Lower leg skin (tissue), 4 donors: ENCODE data around the gene AP1B1. TPM values are rescaled to one million over a fixed set of nuclear protein-coding genes. Genes with fewer than 3 reads are reported as not detected.
A peak's percentile ranks its signal among the peaks of the same experiment; 100 is the strongest.

Source experiments
- DNase-seq, 2 donors: peaks; one replicate each; pipeline ENCODE4 v3.0.0-alpha.2; 2019; ENCODE audit warnings: low spot score in 2 of 2
- H3K4me3 ChIP-seq: fragments of 200-600 bp; sonication (generic); 2 replicates; pipeline ENCODE4 v1.5.1; 2017; ENCODE audit warnings: mild to moderate bottlenecking, low read depth; ENCODE audit not compliant: poor library complexity, severe bottlenecking
- POLR2A ChIP-seq, 2 donors: fragments of 450-650 bp; IDR thresholded peaks; one replicate each; pipeline ENCODE4 v1.6.1; 2016 to 2017; ENCODE audit warnings: antibody characterized with exemption in 2 of 2, mild to moderate bottlenecking in 1 of 2, moderate library complexity in 1 of 2
- WGBS, 2 donors: methylation state at CpG; one replicate each; pipeline ENCODE4 v1.1.5; 2018; 5-methylcytosine and 5-hydroxymethylcytosine counted together
- intact Hi-C: fragments of 100-400 bp; cut with DNase I; formaldehyde crosslinking; loops from one replicate; pipeline ENCODE4 v1.15.0; 2023; ENCODE audit warnings: low total_unique reads
- total RNA-seq, 4 donors: library from RNA; depleted of rRNA; stranded (reverse); fragments of >200 nt; gene quantifications; one replicate each; pipeline ENCODE4 v1.1.0, GENCODE V29; 2016
- TF ChIP-seq, protein P1 (sequence below), 3 donors: fragments of 450-650 bp; IDR thresholded peaks; one replicate each; pipeline ENCODE4 v1.5.1; 2016; ENCODE audit warnings: antibody characterized with exemption in 3 of 3, mild to moderate bottlenecking in 3 of 3, moderate library complexity in 2 of 3

AP1B1 gene
- total RNA-seq, 4 donors from 2014 or later = 65.4 to 95.5 (median 79.0) TPM

DNA sequence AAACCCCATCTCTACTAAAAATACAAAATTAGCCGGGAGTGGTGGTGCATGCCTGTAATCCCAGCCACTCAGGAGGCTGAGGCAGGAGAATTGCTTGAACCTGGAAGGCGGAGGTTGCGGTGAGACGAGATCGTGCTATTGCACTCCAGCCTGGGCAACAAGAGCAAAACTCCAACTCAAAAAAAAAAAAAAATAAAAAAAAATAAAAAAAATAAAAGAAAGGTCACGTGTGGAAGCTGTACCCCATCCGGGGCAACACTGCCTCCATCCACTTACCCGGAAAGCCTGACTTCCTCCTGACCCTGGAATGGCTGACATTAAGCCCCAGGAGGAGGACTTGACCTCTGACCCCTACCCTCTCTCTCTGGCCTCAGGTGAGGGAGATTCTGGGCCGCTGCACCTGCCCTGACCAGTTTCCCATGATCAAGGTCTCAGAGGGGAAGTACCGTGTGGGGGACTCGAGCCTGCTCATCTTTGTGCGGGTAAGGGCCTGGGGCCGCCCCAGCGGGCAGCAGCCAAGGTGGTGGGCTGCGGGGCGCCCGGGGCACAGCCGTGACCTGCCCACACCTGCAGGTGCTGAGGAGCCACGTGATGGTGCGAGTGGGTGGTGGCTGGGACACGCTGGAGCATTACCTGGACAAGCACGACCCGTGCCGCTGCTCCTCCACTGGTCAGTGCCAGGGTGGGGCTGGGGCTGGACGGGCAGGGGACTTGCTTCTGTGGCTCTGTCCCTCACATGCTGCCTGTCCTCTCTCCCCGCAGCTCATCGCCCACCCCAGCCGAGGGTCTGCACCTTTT, 78.1 kb downstream of the AP1B1 start:
- TF ChIP-seq POLR2A (IDR thresholded peaks at IDR 0.05) = no peak
- TF ChIP-seq, protein P1, sequence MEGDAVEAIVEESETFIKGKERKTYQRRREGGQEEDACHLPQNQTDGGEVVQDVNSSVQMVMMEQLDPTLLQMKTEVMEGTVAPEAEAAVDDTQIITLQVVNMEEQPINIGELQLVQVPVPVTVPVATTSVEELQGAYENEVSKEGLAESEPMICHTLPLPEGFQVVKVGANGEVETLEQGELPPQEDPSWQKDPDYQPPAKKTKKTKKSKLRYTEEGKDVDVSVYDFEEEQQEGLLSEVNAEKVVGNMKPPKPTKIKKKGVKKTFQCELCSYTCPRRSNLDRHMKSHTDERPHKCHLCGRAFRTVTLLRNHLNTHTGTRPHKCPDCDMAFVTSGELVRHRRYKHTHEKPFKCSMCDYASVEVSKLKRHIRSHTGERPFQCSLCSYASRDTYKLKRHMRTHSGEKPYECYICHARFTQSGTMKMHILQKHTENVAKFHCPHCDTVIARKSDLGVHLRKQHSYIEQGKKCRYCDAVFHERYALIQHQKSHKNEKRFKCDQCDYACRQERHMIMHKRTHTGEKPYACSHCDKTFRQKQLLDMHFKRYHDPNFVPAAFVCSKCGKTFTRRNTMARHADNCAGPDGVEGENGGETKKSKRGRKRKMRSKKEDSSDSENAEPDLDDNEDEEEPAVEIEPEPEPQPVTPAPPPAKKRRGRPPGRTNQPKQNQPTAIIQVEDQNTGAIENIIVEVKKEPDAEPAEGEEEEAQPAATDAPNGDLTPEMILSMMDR (IDR thresholded peaks at IDR 0.05) = no peak
- 43 to 44% methylated on average over 28 of the region's 28 CpGs for WGBS, 2 donors
- no peak overlapping the region for H3K4me3 ChIP-seq
- intact Hi-C loops = no loop called here
- no peak for DNase-seq

DNA sequence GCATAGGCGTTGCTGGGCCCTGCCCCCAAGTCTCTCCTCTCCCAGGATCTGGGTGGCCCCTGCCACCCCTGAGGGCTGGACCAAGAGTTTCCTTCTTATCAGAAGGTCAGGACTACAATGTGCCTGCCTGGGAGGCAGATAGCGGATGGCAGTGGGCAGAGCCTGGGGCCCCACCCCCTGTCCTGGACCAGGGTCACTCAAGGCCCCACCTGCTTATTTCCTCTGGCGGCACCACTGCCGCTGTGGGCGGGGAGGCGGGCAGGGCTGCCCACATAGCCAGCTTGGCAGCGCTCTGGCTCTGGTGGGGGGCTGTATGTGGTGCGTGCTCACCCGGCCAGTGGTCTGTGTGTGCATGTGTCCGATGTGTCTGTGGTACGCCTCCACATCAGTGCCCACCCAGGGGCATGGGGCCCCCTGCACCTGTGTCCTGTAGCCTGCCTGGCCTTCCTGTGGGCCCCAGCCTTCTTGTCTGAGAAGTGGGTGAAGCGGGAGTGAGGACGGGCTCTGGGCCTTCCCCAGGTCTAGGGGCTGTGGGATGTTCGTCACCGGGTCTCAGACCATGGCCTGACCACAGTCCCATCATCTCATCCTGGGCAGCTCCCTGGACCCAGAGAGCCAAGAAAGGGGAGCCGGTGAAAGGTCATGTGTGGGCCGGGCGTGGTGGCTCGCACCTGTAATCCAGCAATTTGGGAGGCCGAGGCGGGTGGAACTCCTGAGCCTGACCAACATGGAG, 78.9 kb downstream of the AP1B1 start:
- peak in 1 of 2 donors; percentile 87 for DNase-seq
- TF ChIP-seq, protein P1 (IDR thresholded peaks at IDR 0.05) = no peak
- no peak for TF ChIP-seq POLR2A (IDR thresholded peaks at IDR 0.05)
- WGBS, 2 donors = 64 to 81% methylated on average over 8 to 21 of the region's 21 CpGs
- intact Hi-C loops = no loop called here
- H3K4me3 ChIP-seq = no peak overlapping the region

DNA sequence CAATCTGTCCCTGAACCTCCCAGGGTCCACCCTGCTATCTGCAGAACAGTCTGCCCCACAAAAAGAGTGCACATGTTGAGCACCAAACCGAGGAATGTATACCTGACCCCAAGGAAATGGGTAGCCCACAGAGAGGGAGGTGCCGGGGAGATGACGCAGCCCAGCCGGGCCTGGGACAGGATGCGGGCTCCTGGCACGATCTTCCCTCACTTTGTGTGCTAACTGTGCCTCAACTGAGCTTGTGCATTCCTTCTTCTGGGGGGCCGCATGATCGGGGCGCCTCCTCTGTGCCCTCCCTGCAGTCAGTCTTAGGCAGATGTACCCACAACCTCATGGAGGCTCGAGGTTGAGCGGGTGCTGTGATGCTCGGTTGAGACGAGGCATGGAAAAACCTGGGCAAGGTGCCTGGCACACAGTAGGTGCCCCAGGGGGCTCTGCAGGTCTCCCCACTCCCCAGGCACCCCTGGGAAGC, 79.5 kb downstream of the AP1B1 start:
- H3K4me3 ChIP-seq = no peak overlapping the region
- DNase-seq = no peak
- whole genome bisulfite sequencing, 2 donors = 29 to 34% methylated on average over 13 of the region's 13 CpGs
- intact Hi-C loops = no loop called here
- TF ChIP-seq, protein P1 (IDR thresholded peaks at IDR 0.05) = no peak
- no peak for TF ChIP-seq POLR2A (IDR thresholded peaks at IDR 0.05)

DNA sequence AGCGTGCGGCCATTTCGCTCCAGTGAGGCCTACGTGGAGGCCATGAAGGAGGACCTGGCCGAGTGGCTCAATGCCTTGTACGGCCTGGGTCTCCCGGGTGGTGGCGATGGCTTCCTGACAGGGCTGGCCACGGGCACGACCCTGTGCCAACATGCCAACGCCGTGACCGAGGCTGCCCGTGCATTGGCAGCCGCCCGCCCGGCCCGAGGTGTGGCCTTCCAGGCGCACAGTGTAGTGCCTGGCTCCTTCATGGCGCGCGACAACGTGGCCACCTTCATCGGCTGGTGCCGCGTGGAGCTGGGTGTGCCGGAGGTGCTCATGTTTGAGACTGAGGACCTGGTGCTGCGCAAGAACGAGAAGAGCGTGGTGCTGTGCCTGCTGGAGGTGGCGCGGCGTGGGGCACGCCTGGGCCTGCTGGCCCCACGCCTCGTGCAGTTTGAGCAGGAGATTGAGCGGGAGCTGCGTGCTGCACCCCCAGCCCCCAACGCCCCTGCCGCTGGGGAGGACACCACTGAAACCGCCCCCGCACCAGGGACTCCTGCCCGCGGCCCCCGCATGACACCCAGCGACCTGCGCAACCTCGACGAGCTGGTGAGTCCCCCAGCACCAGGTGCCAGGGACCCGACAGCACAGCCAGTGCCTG, 80.1 kb downstream of the AP1B1 start:
- 32 to 34% methylated on average over 12 to 28 of the region's 50 CpGs for WGBS, 2 donors
- DNase-seq = no peak
- intact Hi-C loops = no loop called here
- TF ChIP-seq, protein P1 (IDR thresholded peaks at IDR 0.05) = no peak
- TF ChIP-seq POLR2A (IDR thresholded peaks at IDR 0.05) = no peak
- H3K4me3 ChIP-seq = no peak overlapping the region

DNA sequence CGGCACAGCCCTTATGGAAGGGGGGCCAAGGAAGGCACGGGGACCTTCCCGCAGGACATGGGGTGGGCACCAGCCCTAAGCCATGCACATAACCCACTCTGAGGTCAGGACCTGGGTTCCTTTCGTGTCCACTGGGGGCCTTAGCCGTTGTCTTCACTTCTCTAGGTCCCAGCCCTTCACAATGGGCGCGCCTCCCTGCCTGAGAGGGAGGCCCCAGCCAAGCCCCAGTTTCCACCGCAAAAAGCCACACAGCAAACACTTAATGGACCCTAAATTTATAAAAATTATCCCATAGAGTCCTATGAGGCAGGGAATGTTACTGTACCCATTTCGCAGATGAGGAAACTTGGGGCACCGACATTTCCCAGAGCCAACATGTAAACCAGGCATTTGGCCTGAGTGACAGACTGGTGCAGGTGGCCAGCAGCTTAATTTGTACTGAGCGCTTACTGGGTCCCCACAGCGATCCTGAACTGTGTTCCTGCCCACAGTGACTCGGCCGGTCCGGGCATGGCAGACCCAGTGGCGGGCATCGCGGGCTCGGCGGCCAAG, 80.7 kb downstream of the AP1B1 start:
- no peak for DNase-seq
- 25 to 42% methylated on average over 19 to 20 of the region's 20 CpGs for WGBS, 2 donors
- no peak for TF ChIP-seq POLR2A (IDR thresholded peaks at IDR 0.05)
- TF ChIP-seq, protein P1 (IDR thresholded peaks at IDR 0.05) = no peak
- intact Hi-C loops = no loop called here
- peak overlapping the region; percentile 73 for H3K4me3 ChIP-seq
